ENCODE results near the gene GFRA1. TPM values are rescaled to one million over a fixed set of nuclear protein-coding genes. Genes with fewer than 3 reads are reported as not detected.

GFRA1 gene
- total and polyA plus RNA-seq, 2 of the 8 experiments (the other 6 are each of a cell fraction or from before 2014, with no cell fraction given): 1.1 to 2.0 TPM

DNA sequence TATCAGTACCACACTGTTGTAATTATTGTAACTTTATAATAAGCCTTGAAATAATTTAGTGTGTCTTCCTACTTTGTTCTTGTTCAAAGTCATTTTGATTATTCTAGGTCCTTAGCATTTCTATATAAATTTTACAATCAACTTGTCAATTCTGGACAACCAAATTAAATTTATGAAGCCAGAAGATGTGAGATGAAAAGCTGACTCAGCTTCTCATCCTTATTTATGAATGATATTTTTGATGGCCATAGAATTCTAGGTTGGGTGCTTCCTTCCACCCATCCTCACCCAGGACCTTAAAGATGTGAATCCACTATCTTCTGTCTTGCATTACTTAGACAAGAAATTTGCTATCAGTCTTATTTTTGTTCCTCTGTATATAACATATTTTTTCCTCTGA lies 261.1 kb downstream of the GFRA1 start:
- H3K9me3 ChIP-seq (ENCODE audit: insufficient read depth in 2 of 2, low read depth in 1 of 2, low read length in 1 of 2): no peaks in the 10 kb centered on the region
- H3K9ac ChIP-seq (replicated peaks in 1 of 4; ENCODE audit: extremely low read depth in 1 of 4, low read depth in 3 of 4, low read length in 3 of 4): no peak overlapping the region
- H3K27ac ChIP-seq (ENCODE audit: low read depth, low read length): no peak overlapping the region
- no peaks in the 10 kb centered on the region for H3K23me2 ChIP-seq (ENCODE audit: low read depth, low read length)
- no peak overlapping the region for H2BK5ac ChIP-seq (ENCODE audit: low read depth, low read length)
- CTCF ChIA-PET (ENCODE audit: partially characterized antibody): interaction anchor here (1.3 to 1.4 kb wide), 2 partner anchors 13 to 44 kb away, joined by 3 read pairs; no protein-coding TSS in a partner anchor
- no peaks in the 10 kb centered on the region for H3K36me3 ChIP-seq (ENCODE audit: control insufficient read depth in 2 of 4, insufficient read depth in 4 of 4, low read length in 3 of 4)
- no peak overlapping the region for H2BK20ac ChIP-seq (ENCODE audit: low read length)
- no peak overlapping the region for H3K4ac ChIP-seq (replicated peaks; ENCODE audit: insufficient read length, low read depth, low read length)
- H2AFZ ChIP-seq (ENCODE audit: low read length): no peak overlapping the region
- H4K5ac ChIP-seq (ENCODE audit: insufficient read length, low read depth, low read length): no peak overlapping the region
- no peaks in the 10 kb centered on the region for H3K27me3 ChIP-seq (replicated peaks in 1 of 4; ENCODE audit: control insufficient read depth in 3 of 4, extremely low read depth in 1 of 4, insufficient read depth in 3 of 4, low read length in 3 of 4)
- no peak overlapping the region for H2BK12ac ChIP-seq (ENCODE audit: low read depth, low read length)
- no peak overlapping the region for H2BK15ac ChIP-seq (ENCODE audit: low read length)
- H4K91ac ChIP-seq (replicated peaks; ENCODE audit: insufficient read length, low read length): no peak overlapping the region
- FAIRE-seq: no peak
- POLR2A ChIA-PET (ENCODE audit: partially characterized antibody): no interaction called here
- H4K20me1 ChIP-seq (replicated peaks in 1 of 2; ENCODE audit: control insufficient read depth in 1 of 2, insufficient read depth in 2 of 2, low read length in 2 of 2): no peaks in the 10 kb centered on the region
- H3K4me2 ChIP-seq (ENCODE audit: insufficient read depth in 1 of 2, low read depth in 2 of 2, low read length in 2 of 2): no peak overlapping the region
- no peak overlapping the region for H4K8ac ChIP-seq (ENCODE audit: extremely low read depth, insufficient read depth, low read length)
- H3K4me1 ChIP-seq (replicated peaks in 1 of 4; ENCODE audit: control insufficient read depth in 3 of 4, insufficient read depth in 4 of 4, low read length in 3 of 4): no peaks in the 10 kb centered on the region
- H3K56ac ChIP-seq (replicated peaks; ENCODE audit: insufficient read length, low read depth, low read length): no peak overlapping the region
- no peak for TF ChIP-seq KDM5A (IDR thresholded peaks at IDR 0.05; ENCODE audit: low read length)
- TF ChIP-seq CBX8 (IDR thresholded peaks at IDR 0.05; ENCODE audit: borderline replicate concordance, low read depth, low read length): no peak
- no peak for TF ChIP-seq POLR2A (IDR thresholded peaks at IDR 0.05; ENCODE audit: control extremely low read depth in 1 of 2, low read depth in 2 of 2, low read length in 2 of 2)
- no peak for TF ChIP-seq CBX5 (IDR thresholded peaks at IDR 0.05; ENCODE audit: low read depth, low read length)
- TF ChIP-seq ASH2L (IDR thresholded peaks at IDR 0.05; ENCODE audit: low read length): no peak
- TF ChIP-seq TEAD4 (IDR thresholded peaks at IDR 0.05; ENCODE audit: low read depth, low read length): no peak
- H3K18ac ChIP-seq (ENCODE audit: extremely low read depth, low read length): no peak overlapping the region
- no peak for DNase-seq (ENCODE audit: low read depth in 1 of 2, low spot score in 2 of 2)
- no peak overlapping the region for H3K14ac ChIP-seq (ENCODE audit: insufficient read length)
- no peaks in the 10 kb centered on the region for H3K79me1 ChIP-seq (ENCODE audit: low read depth, low read length)
- H2BK120ac ChIP-seq (replicated peaks; ENCODE audit: low read depth, low read length): no peak overlapping the region
- H3K4me3 ChIP-seq (ENCODE audit: extremely low read depth in 1 of 4, insufficient read depth in 2 of 4, low read depth in 3 of 4, low read length in 4 of 4): no peak overlapping the region
- no peak overlapping the region for H3K23ac ChIP-seq (ENCODE audit: insufficient read length)
- H2AK5ac ChIP-seq (ENCODE audit: low read depth, low read length): no peak overlapping the region
- H3K79me2 ChIP-seq (ENCODE audit: control insufficient read depth in 1 of 2, insufficient read depth in 2 of 2, low read length in 2 of 2): no peaks in the 10 kb centered on the region
